Activated CD4-positive, CD25-positive, alpha-beta regulatory T cell treated with anti-CD3 and anti-CD28 coated beads, Interleukin-2, amount 50 U/mL, for 72 hours (primary cell): ENCODE measurements around the gene CACNA2D2.

Source experiments
- DNase-seq: peaks from one replicate; pipeline ENCODE4 v3.0.0; 2021

The CACNA2D2 gene

DNA sequence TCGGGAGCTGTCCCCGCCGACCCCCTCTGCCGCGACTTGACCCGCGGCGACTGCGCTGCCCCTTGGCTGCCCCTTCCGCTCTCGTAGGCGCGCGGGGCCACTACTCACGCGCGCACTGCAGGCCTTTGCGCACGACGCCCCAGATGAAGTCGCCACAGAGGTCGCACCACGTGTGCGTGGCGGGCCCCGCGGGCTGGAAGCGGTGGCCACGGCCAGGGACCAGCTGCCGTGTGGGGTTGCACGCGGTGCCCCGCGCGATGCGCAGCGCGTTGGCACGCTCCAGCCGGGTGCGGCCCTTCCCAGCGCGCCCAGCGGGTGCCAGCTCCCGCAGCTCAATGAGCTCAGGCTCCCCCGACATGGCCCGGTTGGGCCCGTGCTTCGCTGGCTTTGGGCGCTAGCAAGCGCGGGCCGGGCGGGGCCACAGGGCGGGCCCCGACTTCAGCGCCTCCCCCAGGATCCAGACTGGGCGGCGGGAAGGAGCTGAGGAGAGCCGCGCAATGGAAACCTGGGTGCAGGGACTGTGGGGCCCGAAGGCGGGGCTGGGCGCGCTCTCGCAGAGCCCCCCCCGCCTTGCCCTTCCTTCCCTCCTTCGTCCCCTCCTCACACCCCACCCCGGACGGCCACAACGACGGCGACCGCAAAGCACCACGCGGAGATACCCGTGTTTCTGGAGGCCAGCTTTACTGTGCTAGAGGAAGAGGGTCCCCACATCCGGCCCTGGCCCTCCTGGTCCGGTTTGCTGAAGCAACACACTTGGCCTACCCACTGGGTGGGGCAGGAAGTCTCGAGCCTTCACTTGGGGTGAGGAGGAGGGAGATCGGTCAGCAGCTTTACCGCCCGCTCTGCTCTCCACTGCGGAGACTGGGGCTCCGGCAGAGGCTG lies 162.7 kb downstream of the CACNA2D2 start, which contains the start of gene RASSF1:
TSS of gene RASSF1 (minus strand) at position 389 of the 882 bp plus-strand sequence. CDS start at position 358, 31 bp downstream.
- peak; percentile 64 for DNase-seq

DNA sequence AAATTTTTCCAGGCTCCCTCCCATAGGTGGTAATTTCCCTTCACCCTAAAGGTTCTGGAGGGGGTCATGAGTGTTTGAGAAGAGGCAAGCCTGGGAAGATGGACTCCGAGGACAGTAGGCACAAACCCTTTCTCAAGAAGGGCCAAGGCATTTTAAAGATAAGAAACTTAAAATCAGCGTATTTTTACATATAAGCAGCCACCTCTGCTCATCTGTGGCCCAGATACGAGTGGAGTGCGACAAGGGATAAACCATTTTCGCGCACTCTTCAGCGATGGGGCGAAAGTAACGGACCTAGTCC lies 163.3 kb downstream of the CACNA2D2 start:
- no peak for DNase-seq

DNA sequence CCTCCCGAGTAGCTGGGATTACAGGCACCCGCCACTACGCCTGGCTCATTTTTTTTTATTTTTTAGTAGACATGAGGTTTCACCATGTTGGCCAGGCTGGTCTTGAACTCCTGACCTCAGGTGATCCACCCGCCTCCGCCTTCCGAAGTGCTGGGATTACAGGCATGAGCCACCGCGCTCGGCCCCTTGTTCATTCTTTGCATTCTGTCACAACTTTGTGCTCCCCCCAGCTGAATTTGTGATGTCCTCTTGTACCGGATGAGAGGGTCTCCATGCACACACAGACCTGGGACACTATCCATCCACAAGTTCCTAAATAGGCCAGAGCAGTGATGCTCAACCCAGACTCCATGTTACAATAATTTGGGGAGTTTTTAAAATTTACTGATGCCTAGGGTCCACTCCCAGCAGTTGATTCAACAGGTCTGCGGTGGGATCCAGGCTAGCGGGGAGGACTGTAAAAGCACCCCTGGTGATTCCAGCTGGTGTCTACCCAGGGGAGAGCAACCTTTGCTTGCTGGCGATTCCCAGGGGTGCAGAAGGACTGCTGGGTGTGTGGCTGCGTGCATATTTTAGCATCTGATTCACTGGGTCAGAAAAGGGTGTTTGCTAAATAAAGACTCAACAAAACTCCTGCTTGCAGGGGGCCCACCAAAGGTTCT lies 163.8 kb downstream of the CACNA2D2 start:
- no peak for DNase-seq

DNA sequence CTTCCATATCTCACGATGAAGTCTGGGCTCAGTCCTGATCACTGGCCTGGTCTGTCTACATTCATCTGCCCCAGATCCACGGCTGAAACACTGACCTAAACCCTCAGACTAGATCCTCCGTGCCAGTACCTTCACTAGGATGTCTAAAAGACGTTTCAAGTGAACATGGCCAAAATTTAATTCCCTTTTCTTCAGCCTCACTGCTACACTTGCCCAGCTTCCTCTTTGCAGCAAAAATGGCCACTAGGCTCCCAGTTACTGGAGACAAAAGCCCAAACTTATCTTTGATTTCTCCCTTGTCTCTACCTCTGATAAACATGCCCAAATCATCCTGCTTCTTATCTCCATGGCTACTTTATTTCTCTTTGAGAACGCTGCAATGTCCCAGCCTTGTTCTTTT lies 164.5 kb downstream of the CACNA2D2 start:
- no peak for DNase-seq

DNA sequence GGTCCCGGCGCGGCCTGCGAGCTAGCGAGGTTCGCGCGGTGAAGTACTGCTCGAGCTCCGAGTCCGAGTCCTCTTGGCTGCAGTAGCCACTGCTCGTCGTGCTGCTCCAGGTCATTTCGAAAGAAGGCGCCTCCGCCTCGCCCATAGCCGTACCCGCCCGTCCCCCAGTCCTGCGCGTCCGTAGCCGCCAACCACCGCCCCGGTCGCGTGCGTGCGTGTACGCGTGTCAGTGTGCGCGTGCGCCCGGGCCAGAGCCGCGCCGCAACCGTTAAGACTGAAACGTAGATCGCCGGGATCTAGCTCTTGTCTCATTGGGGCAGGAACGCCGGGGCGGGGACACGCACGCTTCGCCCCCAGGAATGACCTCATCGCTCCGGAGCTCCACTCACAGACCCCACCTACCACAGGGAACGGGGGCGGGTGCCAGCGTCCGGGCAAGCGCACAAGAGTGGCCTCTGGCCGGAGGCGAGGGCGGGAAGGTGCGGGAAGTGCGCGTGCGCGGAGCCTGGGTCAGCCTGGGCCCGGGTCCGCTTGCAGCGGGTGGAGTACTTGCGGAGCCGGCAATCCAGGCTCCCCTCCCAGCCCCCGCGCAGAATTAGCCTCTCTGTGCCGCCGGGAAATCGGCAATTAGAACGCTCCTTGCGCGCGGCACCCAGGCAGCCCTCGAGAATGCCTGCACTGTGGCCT lies 166.1 kb downstream of the CACNA2D2 start:
- DNase-seq: peak; percentile 95

DNA sequence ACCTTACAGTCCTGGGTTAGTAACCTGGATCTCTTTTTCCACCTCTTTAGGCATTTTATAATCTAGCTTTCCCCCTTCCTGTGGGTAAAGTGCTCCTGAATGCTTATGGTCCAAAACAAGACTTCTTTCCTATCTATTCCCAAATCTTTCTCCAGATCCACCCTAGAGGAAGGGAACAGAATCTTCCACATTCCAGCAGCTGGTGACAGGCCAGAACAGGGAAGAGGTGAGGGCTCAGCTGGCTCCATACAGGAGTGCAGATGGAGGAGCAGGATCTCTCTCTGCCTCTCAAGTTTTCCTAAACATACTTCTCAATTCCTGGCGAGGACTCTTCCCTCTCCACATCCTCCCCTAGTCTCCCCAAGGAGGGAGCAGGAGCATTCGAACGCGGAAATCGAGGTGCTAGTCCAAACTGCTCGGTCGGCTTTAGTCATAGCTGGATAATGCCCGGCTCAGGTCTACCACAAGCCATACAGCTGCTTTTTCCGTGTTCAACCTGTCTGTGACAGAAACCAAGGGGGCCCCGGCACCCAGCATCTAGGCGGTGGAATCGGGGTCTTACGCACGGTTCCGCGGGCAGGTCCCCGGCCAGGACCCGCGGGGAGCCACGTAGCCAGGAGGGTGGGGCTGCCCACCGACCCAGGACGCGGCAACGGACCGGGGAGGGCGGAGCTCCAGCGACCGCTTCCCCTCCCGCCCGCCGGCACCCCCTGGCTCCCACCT lies 166.8 kb downstream of the CACNA2D2 start:
- no peak for DNase-seq

DNA sequence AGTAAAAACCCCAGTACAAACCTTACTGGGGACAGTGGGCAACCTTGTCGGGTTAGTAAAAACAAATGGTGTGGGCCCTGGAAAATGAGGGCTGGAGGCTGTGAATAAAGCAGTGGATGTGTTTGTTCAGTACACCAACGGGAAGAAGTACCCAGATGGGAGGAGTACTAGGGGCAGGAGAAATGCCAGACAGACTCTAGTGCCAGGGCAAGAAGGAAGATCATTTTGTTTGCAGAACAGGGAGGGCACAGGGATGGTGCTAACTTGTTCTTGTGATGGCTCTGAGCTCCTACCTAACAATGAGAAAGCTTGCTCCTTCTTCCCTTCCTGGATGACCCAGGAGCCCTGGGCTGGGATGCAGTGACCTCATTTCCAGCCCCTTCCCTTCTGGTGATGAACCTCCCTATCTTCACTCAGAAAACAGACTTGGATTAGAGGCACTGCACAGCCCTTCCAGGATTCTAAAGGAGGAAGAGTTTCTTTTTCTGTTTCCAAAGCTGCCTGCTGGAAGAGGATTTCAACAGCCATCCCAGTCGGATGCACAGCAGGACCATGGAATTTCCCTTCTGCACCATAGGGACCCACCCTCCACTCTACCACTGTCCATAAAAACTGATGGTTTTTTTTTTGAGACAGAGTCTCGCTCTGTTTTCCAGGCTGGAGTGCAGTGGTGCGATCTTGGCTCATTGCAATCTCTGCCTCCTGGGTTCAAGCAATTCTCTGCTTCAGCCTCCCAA lies 168.9 kb downstream of the CACNA2D2 start:
- DNase-seq: no peak

DNA sequence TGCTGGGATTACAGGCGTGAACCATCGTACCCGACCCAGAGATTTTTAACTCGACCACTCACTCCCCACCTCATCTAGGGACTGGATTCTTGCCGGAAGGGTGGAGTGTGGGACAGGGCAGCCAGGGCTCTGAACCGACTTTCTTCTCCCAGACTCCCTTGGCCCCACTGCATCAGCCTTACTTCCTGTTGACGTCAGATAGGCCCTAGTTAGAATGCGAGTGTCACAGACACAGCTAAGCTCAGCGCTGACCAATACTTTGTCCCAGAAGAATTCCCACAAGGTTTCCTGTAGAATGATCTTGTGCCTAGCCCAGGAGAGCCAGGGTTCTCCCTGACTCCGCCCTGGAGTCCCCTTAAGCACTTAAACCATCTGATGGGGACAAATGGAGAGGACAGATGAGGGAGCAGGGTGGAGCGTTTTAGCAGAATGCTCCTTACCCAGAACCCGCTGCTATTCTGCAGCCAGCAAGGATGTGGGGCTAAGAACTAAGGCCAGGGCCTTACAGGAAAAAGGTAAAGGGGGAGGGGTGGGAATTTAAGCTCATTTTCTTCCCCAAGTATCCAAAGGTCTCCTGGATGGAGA lies 169.6 kb downstream of the CACNA2D2 start:
- no peak for DNase-seq

DNA sequence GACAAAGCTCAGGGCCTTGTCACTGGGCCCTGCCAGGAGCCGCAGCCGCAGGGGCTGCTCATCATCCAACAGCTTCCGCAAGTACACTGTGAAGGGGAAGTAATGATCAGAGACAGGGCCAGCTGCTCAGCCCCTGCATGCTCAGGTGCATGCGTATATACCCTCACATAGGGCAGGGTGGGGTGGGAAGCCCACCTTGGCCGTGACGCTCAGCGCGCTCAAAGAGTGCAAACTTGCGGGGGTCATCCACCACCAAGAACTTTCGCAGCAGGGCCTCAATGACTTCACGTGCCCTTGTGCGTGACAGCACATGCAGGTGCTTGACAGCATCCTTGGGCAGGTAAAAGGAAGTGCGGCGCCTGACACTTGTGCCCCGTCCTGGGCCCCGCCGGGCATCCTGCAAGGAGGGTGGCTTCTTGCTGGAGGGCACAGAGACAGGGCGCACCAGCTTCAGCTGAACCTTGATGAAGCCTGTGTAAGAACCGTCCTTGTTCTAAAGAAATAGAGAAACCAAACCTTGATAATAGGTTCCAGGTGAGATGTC lies 172.0 kb downstream of the CACNA2D2 start:
- no peak for DNase-seq

DNA sequence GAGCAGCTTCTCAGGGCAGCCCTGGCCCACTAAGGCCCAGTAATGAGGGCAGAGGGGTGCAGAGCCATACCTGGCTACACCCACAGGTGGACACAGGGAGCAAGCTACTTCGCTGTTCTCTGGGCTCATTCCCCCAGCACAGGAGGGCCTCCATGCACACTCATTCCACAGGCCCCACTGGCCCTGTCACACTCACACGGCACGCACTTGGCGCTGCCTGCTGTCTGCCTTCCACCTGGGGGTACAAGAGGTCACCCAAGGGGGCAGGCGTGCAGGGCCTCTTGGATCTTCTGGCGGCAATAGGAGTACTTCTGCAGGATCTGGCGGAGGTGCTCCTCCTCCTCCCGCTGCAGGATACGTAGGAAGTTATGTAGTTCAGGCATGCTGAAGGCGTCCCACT lies 173.1 kb downstream of the CACNA2D2 start:
- no peak for DNase-seq

DNA sequence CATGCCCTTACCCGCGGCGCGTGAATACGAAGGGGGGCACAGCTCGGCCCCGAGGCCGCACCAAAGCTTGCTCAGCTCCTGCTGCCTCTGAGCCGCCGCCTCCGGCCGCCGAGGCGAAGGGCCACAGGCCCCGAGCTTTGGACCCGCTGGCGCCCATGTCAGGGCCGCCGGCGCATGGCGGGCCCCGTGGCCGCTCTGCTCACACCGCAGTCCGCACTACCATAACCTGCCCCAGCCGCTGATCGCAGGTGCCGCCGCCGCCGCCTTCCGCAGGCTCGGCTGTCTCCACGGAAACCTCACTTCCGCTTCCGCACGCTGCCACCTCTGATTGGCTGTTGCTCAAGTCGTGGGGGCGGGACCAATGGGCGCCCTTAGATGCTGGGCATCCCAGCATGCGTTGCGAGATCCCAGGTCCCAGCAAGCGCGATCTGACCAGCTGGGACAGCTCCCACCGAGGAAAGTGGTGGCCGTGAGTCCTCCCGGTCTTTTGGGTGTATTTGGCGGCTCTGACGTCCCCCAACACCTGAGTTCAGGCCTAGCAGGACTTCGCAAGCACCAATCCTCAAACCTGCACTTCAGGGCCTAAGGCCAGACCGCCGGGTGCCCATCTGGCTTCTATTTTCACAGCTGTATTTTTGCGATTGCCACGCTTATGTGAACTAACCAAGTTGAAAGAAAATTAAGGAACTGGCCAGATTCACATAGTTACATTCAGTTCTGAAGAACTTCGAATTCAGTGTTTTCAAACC lies 175.3 kb downstream of the CACNA2D2 start, which contains the start of gene TUSC2:
TSS of gene TUSC2 (minus strand) at position 281 of the 749 bp plus-strand sequence. CDS start at position 157, 124 bp downstream.
- DNase-seq: peak; percentile 93

DNA sequence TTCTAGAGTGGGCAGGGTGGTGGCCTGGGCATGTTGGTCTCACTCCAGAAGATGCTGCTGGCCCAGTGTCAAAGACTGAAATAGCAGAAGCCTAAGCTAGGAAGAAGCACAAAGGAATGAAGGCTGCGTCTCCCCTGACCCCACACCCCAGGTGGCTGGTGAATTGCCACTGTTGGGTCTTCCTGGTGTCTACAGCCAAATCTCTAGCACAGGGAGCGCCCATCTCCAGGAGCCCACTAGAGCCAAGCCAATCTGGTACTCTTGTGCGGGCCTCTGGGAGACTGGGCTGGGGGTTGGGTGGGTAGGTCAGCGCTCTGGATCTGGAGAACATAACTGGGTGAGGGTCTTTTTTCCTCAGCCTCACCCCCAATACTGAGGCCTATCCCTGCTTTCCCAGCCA lies 176.3 kb downstream of the CACNA2D2 start:
- DNase-seq: no peak

DNA sequence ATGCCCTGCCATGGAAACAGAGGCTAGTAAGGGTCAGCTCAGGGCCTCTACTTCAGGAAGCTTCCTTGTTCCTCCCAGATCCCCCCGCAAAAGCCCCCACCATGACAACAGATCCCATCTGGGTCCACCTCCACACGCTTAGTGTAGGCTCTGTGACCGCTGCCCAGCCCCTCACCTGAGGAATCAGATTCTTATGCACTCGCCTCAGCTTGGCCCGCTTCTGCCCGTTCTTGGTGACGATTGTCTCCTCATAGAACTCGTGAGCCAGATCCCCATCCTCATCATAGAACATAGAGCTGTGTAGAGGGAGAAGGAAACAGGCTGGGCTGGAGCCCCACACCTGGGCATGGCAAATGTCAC lies 177.3 kb downstream of the CACNA2D2 start:
- no peak for DNase-seq

DNA sequence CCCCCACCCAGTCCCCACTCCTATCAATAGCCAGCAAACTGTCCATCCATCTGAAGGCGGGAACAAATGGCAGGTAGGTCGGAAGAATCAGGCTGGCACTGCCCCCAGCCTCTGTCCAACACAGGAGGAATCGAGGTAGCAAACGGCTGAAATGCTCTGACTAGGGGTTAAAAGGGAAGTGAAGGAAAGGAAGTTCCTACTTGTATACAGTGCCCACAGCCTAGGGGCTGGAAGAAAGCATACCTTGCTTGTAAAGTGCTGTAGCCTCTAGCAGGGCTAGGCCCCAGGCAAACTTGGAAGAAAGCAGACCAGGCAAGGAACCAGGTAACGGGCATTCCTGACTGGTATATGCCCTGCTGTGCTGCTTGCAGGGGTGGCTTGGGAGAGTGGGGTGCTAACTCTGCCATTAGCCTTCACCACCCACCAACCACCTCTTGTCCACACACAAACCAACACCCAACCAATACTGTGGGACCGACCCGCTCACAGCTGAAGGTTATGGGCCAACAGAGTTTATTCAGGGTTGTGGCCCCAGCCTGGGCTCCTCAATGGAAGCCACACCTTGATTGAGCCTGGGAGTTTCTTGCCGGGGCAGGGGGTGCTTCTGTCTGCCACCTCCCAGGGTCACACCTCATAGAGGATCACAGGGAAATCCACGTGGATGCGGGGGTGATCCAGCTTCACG lies 177.8 kb downstream of the CACNA2D2 start:
- no peak for DNase-seq

DNA sequence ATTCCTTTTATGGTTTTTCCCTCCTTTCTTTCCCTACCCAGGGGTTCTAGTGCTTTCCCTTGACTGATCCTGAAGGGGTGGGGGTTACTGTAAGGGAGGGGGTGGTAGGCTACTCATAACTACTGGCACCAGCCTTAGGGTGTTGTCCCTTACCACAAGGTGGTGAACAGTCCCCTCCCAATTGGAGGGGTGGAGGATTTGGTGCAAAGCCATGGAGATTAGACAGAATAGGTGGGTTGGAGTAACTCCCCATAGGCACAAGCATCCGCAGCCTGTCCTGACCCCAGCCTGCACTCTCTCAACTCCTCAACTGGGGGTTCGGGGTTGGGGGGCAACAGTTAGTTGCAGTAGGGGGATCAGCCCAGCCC lies 178.3 kb downstream of the CACNA2D2 start:
- no peak for DNase-seq

DNA sequence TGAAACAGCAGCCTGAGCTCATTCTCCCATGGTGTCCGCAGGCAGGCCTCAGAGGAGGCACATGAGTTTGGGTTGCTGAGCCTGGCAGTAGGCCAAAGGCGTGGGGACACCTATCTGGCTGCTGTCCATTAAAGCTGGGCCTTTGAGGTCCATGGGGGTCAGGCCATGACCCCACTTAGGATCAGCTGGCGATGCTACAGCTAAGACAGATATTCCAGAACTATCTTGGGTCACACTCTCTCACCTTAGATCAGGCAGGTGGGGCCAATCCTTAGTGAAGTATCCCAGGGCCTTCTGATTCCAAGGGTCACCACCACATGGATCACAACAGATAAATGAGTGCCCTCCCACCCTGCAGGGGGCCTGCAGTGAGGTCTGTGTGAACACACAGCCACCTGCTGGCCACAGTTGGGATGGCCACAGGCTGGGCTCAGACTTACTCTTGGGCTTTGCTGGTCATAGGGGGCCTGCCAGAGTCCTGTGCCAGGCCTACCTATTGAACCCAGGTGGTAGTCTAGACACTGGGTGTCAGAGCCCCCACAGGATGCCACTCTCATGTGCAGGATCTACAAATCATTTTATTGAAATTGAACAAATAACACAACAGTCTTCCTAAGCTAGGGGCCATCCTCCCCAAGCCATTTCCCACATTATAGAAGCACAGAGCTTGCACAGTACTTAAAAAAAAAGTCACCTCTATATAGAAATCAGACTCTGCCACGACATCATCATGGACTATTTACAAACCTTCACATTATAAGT lies 178.9 kb downstream of the CACNA2D2 start:
- peak; percentile 61 for DNase-seq

DNA sequence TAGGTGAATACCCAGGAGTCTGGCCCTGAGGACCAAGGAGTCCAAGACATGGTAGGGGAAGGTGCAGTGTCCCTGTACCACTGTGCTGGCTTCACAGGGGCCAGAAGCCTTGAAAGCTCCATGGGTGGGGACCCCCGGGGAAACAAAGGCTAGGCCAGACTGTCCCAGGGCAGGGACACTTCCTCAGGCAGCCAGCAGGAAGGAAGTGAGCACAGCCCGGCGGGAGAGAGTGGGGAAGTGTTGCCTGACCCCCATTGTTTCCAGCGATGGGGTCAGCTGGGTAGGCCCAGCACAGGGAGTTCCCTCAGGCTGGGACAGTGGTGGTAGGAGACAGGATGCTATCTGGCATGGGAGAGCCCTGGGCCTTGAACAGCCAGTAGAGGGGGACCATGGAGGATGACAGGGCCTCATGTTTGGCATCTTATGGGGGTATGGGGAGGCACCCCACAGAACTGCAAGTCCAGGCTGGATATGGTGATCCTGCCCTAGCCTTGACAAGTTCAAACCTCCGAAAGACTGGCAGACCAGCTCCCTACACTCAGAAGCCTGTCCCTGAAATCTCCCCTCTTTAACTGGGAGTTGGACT lies 179.7 kb downstream of the CACNA2D2 start:
- no peak for DNase-seq

DNA sequence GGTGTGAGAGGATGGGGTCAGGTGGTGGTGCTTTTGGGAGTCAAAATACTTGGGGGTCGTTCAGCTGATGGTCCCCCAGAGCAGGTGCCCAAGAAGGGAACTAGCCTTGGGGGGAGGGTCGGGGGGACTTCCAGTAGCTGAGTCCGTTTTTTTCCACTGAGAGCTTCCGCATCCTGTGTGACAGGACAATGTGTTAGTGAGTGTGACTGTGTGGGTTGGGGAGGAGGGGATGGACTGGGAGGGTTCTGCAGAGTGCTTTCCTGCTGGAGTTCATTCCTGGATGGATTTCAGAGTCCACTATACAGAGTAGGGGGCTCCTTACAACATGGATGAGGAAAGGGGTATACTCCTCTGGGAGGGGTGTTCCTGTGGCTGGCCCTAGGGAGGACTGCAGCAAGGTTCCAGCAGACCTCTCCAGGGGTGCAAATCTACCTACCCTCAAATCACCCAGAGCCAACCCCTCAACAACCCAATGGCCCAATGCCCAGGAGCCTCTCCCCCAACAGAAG lies 180.3 kb downstream of the CACNA2D2 start:
- no peak for DNase-seq
